ENCODE results near the gene RNF31.

The RNF31 gene

DNA sequence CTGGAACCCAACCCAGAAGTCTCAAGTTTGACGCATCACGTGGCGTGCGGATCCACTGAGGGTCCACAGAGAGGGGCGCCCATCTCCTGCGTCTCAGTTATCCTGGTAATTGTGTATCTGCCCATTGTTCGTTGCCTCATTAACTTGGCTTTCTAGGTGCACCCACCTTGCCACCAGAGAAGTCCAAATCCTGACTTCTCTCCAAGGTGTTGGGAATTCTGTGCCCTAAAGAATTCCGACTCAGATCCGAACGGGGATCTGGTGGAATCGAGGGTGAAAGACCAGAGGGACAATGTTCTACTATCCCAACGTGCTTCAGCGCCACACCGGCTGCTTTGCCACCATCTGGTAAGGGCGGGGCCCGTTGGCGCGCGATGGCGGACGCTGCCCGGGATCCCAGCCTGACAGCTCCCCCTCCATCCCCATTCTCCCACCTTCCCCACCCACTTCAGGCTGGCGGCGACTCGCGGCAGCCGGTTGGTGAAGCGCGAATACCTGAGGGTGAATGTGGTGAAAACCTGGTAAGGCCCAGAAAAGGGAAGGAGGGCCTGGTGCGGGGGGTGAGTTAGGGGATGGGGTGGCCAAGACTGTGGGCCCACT, 25.1 kb downstream of the RNF31 start:
- H3K27ac ChIP-seq (ENCODE audit: low read length) = no peak overlapping the region
- H4K20me1 ChIP-seq (ENCODE audit: insufficient read depth, low read length) = no peaks in the 10 kb centered on the region
- H3K27me3 ChIP-seq (ENCODE audit: low read depth, low read length) = no peaks in the 10 kb centered on the region
- peaks cover 21% of the 10 kb centered on the region for H3K36me3 ChIP-seq (replicated peaks; ENCODE audit: low read depth, low read length)
- H3K4me2 ChIP-seq (ENCODE audit: low read length) = no peak overlapping the region
- H3K9me3 ChIP-seq (ENCODE audit: insufficient read depth, low read length) = no peaks in the 10 kb centered on the region
- TF ChIP-seq EZH2phosphoT487 (IDR thresholded peaks at IDR 0.05; ENCODE audit: low read depth) = no peak
- TF ChIP-seq, protein P1, sequence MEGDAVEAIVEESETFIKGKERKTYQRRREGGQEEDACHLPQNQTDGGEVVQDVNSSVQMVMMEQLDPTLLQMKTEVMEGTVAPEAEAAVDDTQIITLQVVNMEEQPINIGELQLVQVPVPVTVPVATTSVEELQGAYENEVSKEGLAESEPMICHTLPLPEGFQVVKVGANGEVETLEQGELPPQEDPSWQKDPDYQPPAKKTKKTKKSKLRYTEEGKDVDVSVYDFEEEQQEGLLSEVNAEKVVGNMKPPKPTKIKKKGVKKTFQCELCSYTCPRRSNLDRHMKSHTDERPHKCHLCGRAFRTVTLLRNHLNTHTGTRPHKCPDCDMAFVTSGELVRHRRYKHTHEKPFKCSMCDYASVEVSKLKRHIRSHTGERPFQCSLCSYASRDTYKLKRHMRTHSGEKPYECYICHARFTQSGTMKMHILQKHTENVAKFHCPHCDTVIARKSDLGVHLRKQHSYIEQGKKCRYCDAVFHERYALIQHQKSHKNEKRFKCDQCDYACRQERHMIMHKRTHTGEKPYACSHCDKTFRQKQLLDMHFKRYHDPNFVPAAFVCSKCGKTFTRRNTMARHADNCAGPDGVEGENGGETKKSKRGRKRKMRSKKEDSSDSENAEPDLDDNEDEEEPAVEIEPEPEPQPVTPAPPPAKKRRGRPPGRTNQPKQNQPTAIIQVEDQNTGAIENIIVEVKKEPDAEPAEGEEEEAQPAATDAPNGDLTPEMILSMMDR (IDR thresholded peaks at IDR 0.05; ENCODE audit: low read depth, low read length) = no peak
- no peaks in the 10 kb centered on the region for H3K79me2 ChIP-seq (ENCODE audit: low read length)
- no peaks in the 10 kb centered on the region for H3K4me1 ChIP-seq (ENCODE audit: low read length)
- H3K4me3 ChIP-seq (ENCODE audit: low read length) = no peak overlapping the region
- H3K9ac ChIP-seq (ENCODE audit: low read length) = no peak overlapping the region
- no peak overlapping the region for H2AFZ ChIP-seq (ENCODE audit: low read depth, low read length)

DNA sequence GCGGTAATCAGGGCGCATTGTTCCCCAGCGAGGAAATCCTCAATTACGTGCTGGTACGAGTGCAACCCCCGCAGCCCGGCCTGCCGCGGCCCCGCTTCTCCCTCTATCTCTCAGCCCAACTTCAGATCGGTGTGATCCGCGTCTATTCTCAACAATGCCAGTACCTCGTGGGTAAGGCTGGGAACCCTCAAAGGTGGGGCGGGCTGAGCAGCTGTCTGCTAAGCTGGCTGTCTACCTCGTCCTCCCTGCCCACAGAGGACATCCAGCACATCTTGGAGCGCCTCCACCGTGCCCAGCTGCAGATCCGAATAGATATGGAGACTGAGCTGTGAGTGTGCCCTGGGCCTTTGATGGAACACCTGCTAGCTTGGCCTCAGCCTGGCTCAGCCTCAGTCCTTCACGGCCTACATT, 25.6 kb downstream of the RNF31 start:
- TF ChIP-seq, protein P1 (IDR thresholded peaks at IDR 0.05; ENCODE audit: low read depth, low read length) = no peak
- no peak for TF ChIP-seq EZH2phosphoT487 (IDR thresholded peaks at IDR 0.05; ENCODE audit: low read depth)
- Histone ChIP-seq H3K4me2 (ENCODE audit: low read length) (no peak overlapping the region), H3K9me3 (ENCODE audit: insufficient read depth, low read length) (no peaks in the 10 kb centered on the region), H3K27ac (ENCODE audit: low read length) (no peak overlapping the region), H3K9ac (ENCODE audit: low read length) (no peak overlapping the region), H3K4me3 (ENCODE audit: low read length) (no peak overlapping the region), H3K4me1 (ENCODE audit: low read length) (no peaks in the 10 kb centered on the region), H3K27me3 (ENCODE audit: low read depth, low read length) (no peaks in the 10 kb centered on the region), H2AFZ (ENCODE audit: low read depth, low read length) (no peak overlapping the region), H3K79me2 (ENCODE audit: low read length) (no peaks in the 10 kb centered on the region), H3K36me3 (replicated peaks; ENCODE audit: low read depth, low read length) (peaks cover 17% of the 10 kb centered on the region), H4K20me1 (ENCODE audit: insufficient read depth, low read length) (no peaks in the 10 kb centered on the region)

DNA sequence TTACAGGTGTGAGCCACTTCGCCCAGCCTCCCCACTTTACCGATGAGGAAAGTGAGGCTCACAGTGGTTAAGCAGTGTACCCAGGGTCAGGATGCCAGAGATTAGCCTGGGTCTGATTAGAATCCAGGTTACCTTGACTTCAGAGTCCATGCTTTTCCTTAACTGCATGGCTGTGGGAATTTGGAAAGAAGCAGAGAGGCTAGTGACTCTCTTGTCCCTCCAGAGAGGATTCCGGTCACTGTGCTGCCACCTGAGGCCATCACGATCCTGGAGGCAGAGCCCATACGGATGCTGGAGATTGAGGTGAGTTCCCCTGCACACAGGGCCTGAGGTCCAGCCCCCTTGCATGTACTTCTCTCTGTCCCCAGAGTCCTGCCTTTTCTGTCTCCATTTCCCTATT, 29.3 kb downstream of the RNF31 start:
- Histone ChIP-seq H3K4me1 (ENCODE audit: low read length) (no peaks in the 10 kb centered on the region), H3K4me2 (ENCODE audit: low read length) (no peak overlapping the region), H3K9ac (ENCODE audit: low read length) (no peak overlapping the region), H2AFZ (ENCODE audit: low read depth, low read length) (no peak overlapping the region), H3K9me3 (ENCODE audit: insufficient read depth, low read length) (no peaks in the 10 kb centered on the region), H3K27me3 (ENCODE audit: low read depth, low read length) (no peaks in the 10 kb centered on the region), H4K20me1 (ENCODE audit: insufficient read depth, low read length) (no peaks in the 10 kb centered on the region), H3K79me2 (ENCODE audit: low read length) (no peaks in the 10 kb centered on the region), H3K36me3 (replicated peaks; ENCODE audit: low read depth, low read length) (peaks cover 45% of the 10 kb centered on the region), H3K4me3 (ENCODE audit: low read length) (no peak overlapping the region), H3K27ac (ENCODE audit: low read length) (no peak overlapping the region)
- TF ChIP-seq, protein P1 (IDR thresholded peaks at IDR 0.05; ENCODE audit: low read depth, low read length) = no peak
- no peak for TF ChIP-seq EZH2phosphoT487 (IDR thresholded peaks at IDR 0.05; ENCODE audit: low read depth)

DNA sequence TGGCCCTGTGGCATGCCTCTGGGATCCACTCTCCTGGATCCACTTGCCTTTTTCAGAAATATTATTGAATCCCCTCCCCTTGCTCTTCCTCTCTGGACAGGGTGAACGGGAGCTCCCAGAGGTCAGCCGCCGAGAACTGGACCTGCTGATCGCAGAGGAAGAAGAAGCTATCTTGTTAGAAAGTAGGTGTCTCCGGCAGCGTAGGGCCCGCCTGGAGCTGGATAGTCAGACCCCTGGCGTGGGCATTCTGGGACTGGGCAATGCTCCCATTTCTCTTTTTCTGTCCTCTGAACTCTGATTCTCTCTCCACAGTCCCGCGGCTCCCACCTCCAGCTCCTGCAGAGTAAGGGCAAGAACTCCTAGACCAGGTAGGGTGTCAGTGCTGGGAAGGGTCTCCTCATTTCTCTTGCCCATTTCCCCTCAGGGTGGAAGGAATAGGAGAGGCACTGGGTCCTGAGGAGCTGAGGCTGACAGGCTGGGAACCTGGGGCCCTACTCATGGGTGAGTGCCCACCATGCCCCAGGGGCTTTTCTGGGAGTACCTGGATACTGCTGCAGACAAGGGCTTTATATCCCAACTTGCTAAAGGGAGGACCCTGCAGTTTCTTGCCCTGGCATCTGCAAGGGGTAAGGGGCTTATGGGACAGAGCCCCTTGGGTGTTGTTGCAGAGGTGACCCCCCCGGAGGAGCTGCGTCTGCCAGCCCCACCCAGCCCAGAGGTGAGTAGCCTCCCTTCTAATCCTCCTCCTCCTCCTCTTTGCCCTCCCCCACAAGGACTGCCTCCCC, 29.9 kb downstream of the RNF31 start:
- no peak overlapping the region for H3K27ac ChIP-seq (ENCODE audit: low read length)
- peaks cover 45% of the 10 kb centered on the region for H3K36me3 ChIP-seq (replicated peaks; ENCODE audit: low read depth, low read length)
- H3K9ac ChIP-seq (ENCODE audit: low read length) = no peak overlapping the region
- no peaks in the 10 kb centered on the region for H3K79me2 ChIP-seq (ENCODE audit: low read length)
- no peaks in the 10 kb centered on the region for H3K27me3 ChIP-seq (ENCODE audit: low read depth, low read length)
- TF ChIP-seq, protein P1 (IDR thresholded peaks at IDR 0.05; ENCODE audit: low read depth, low read length) = no peak
- TF ChIP-seq EZH2phosphoT487 (IDR thresholded peaks at IDR 0.05; ENCODE audit: low read depth) = no peak
- no peak overlapping the region for H2AFZ ChIP-seq (ENCODE audit: low read depth, low read length)
- H3K9me3 ChIP-seq (ENCODE audit: insufficient read depth, low read length) = no peaks in the 10 kb centered on the region
- H3K4me2 ChIP-seq (ENCODE audit: low read length) = no peak overlapping the region
- H3K4me1 ChIP-seq (ENCODE audit: low read length) = no peaks in the 10 kb centered on the region
- no peaks in the 10 kb centered on the region for H4K20me1 ChIP-seq (ENCODE audit: insufficient read depth, low read length)
- H3K4me3 ChIP-seq (ENCODE audit: low read length) = no peak overlapping the region

Data from OCI-LY3 (cell line).